Measurements from ENCODE around the gene FAM228A.

Gene FAM228A

DNA sequence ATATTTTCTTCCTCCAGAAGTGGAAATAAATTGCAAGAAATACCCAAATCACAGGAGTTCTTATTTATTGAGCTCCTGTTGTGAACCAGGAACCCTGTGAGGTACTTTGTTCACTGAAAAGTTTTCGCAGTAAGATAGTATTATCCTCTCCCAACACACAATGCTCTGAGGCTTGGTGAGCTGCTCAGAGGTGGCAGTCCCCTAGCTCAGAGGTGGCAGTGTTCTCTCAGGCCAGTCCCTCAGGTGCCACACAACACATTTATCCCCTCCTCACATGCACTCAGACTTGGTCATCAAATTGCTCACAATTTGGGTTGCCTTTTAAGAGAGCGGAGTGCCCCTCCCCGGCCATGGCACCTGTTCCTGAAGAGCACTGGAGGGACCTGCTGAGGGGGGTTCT, 25.9 kb downstream of the FAM228A start:
- no peak for TF ChIP-seq EGR1 (IDR thresholded peaks at IDR 0.05)
- no peak for TF ChIP-seq TAF1 (IDR thresholded peaks at IDR 0.05; ENCODE audit: low read depth)
- no peak for TF ChIP-seq FOXM1 (IDR thresholded peaks at IDR 0.05; ENCODE audit: borderline replicate concordance, low read depth)
- TF ChIP-seq CREB1 (IDR thresholded peaks at IDR 0.05; ENCODE audit: low read depth), result no peak
- no peak for TF ChIP-seq YY1 (IDR thresholded peaks at IDR 0.05; ENCODE audit: low read depth)
- no peak for TF ChIP-seq TEAD4 (IDR thresholded peaks at IDR 0.05)
- TF ChIP-seq, protein P1, sequence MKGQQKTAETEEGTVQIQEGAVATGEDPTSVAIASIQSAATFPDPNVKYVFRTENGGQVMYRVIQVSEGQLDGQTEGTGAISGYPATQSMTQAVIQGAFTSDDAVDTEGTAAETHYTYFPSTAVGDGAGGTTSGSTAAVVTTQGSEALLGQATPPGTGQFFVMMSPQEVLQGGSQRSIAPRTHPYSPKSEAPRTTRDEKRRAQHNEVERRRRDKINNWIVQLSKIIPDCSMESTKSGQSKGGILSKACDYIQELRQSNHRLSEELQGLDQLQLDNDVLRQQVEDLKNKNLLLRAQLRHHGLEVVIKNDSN (IDR thresholded peaks at IDR 0.05), result no peak
- TF ChIP-seq MAX (IDR thresholded peaks at IDR 0.05), result no peak
- no peak for TF ChIP-seq ZBTB7A (IDR thresholded peaks at IDR 0.05; ENCODE audit: low read depth)
- TF ChIP-seq TCF12 (IDR thresholded peaks at IDR 0.05; ENCODE audit: low read depth), result no peak
- no peak for TF ChIP-seq CEBPB (IDR thresholded peaks at IDR 0.05)
- TF ChIP-seq, protein P2, sequence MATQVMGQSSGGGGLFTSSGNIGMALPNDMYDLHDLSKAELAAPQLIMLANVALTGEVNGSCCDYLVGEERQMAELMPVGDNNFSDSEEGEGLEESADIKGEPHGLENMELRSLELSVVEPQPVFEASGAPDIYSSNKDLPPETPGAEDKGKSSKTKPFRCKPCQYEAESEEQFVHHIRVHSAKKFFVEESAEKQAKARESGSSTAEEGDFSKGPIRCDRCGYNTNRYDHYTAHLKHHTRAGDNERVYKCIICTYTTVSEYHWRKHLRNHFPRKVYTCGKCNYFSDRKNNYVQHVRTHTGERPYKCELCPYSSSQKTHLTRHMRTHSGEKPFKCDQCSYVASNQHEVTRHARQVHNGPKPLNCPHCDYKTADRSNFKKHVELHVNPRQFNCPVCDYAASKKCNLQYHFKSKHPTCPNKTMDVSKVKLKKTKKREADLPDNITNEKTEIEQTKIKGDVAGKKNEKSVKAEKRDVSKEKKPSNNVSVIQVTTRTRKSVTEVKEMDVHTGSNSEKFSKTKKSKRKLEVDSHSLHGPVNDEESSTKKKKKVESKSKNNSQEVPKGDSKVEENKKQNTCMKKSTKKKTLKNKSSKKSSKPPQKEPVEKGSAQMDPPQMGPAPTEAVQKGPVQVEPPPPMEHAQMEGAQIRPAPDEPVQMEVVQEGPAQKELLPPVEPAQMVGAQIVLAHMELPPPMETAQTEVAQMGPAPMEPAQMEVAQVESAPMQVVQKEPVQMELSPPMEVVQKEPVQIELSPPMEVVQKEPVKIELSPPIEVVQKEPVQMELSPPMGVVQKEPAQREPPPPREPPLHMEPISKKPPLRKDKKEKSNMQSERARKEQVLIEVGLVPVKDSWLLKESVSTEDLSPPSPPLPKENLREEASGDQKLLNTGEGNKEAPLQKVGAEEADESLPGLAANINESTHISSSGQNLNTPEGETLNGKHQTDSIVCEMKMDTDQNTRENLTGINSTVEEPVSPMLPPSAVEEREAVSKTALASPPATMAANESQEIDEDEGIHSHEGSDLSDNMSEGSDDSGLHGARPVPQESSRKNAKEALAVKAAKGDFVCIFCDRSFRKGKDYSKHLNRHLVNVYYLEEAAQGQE (IDR thresholded peaks at IDR 0.05; ENCODE audit: low read depth), result no peak
- TF ChIP-seq EP300 (IDR thresholded peaks at IDR 0.05; ENCODE audit: borderline replicate concordance), result no peak
- no peak for TF ChIP-seq NFIC (IDR thresholded peaks at IDR 0.05)
- TF ChIP-seq RAD21 (IDR thresholded peaks at IDR 0.05; ENCODE audit: low read depth), result no peak

DNA sequence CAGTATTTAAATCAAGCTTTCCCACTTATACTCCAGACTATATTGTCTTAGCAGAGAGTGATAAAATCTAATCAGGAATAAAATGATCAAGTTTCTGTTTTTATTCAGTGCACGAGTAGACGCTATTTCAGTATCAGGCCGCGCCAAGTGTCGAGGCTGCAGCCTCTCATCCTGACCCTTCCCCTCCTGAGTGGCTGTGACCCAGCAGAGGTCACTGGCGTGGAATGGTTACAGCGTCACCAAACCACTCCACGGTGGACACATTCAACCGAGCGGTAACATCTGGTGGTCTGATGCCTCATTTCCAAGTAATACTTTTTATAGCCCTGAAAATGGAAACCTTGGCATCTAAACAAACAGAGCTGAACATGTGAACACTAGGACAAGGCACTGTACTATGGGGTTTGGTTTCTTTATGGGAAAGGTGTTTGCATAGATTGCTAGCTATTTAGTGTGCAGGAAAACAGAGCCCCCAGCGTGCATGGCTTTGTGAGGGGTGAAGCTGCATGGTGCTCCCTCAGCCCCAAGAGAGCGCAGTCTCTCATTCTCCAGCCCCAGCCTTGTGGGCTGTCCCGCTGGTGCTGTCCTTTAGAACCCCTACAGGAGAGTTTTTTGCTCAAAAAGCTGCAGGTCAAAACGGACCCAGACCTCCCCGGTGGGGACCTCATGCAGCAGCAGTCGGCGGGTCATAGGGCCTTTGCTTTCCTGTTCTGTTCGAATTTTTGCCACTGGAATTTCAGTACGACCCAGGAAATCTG, 28.4 kb downstream of the FAM228A start:
- TF ChIP-seq ZBTB7A (IDR thresholded peaks at IDR 0.05; ENCODE audit: low read depth) (no peak), TCF12 (IDR thresholded peaks at IDR 0.05; ENCODE audit: low read depth) (no peak), TAF1 (IDR thresholded peaks at IDR 0.05; ENCODE audit: low read depth) (no peak), EP300 (IDR thresholded peaks at IDR 0.05; ENCODE audit: borderline replicate concordance) (no peak), MAX (IDR thresholded peaks at IDR 0.05) (no peak), YY1 (IDR thresholded peaks at IDR 0.05; ENCODE audit: low read depth) (no peak), TEAD4 (IDR thresholded peaks at IDR 0.05) (no peak), RAD21 (IDR thresholded peaks at IDR 0.05; ENCODE audit: low read depth) (no peak), EGR1 (IDR thresholded peaks at IDR 0.05) (no peak), FOXM1 (IDR thresholded peaks at IDR 0.05; ENCODE audit: borderline replicate concordance, low read depth) (no peak), CREB1 (IDR thresholded peaks at IDR 0.05; ENCODE audit: low read depth) (no peak), NFIC (IDR thresholded peaks at IDR 0.05) (no peak), CEBPB (IDR thresholded peaks at IDR 0.05) (no peak)
- TF ChIP-seq, protein P1 (IDR thresholded peaks at IDR 0.05), result no peak
- TF ChIP-seq, protein P2 (IDR thresholded peaks at IDR 0.05; ENCODE audit: low read depth), result no peak

DNA sequence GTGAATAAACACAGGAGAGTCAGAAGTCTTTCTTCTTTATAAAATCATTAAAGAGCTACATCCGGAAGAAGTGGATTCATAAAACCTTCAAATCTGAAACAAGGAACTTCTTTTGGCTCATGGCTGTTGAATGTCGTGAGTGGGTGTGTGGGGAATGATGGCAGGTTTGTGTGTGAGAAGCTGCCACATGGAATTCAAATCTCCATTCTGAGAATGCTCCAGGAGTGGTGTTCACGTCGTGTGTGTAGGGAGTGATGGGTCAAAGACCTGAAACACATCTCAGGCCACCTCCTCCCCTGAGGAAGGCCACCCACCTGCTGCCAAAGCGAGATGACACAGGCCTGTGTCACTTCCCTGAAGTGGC, 28.9 kb downstream of the FAM228A start:
- no peak for TF ChIP-seq YY1 (IDR thresholded peaks at IDR 0.05; ENCODE audit: low read depth)
- TF ChIP-seq, protein P1 (IDR thresholded peaks at IDR 0.05), result no peak
- no peak for TF ChIP-seq TCF12 (IDR thresholded peaks at IDR 0.05; ENCODE audit: low read depth)
- TF ChIP-seq FOXM1 (IDR thresholded peaks at IDR 0.05; ENCODE audit: borderline replicate concordance, low read depth), result no peak
- no peak for TF ChIP-seq MAX (IDR thresholded peaks at IDR 0.05)
- no peak for TF ChIP-seq TEAD4 (IDR thresholded peaks at IDR 0.05)
- TF ChIP-seq TAF1 (IDR thresholded peaks at IDR 0.05; ENCODE audit: low read depth), result no peak
- TF ChIP-seq EP300 (IDR thresholded peaks at IDR 0.05; ENCODE audit: borderline replicate concordance), result no peak

GRCh38 chr2:24204505-24204904, 29.7 kb downstream of the FAM228A start:
- no peak for TF ChIP-seq EGR1 (IDR thresholded peaks at IDR 0.05)
- no peak for TF ChIP-seq YY1 (IDR thresholded peaks at IDR 0.05; ENCODE audit: low read depth)
- no peak for TF ChIP-seq RAD21 (IDR thresholded peaks at IDR 0.05; ENCODE audit: low read depth)
- TF ChIP-seq TAF1 (IDR thresholded peaks at IDR 0.05; ENCODE audit: low read depth), result no peak
- no peak for TF ChIP-seq EP300 (IDR thresholded peaks at IDR 0.05; ENCODE audit: borderline replicate concordance)
- TF ChIP-seq, protein P1 (IDR thresholded peaks at IDR 0.05), result no peak
- TF ChIP-seq ZBTB7A (IDR thresholded peaks at IDR 0.05; ENCODE audit: low read depth), result no peak
- TF ChIP-seq MAX (IDR thresholded peaks at IDR 0.05), result no peak
- no peak for TF ChIP-seq CREB1 (IDR thresholded peaks at IDR 0.05; ENCODE audit: low read depth)
- TF ChIP-seq, protein P2 (IDR thresholded peaks at IDR 0.05; ENCODE audit: low read depth), result no peak
- TF ChIP-seq TCF12 (IDR thresholded peaks at IDR 0.05; ENCODE audit: low read depth), result no peak
- no peak for TF ChIP-seq CEBPB (IDR thresholded peaks at IDR 0.05)
- no peak for TF ChIP-seq TEAD4 (IDR thresholded peaks at IDR 0.05)
- TF ChIP-seq NFIC (IDR thresholded peaks at IDR 0.05), result no peak

All from Ishikawa (cell line).